NOMO-1 treated with dmso at 0.1 percent for 144 hours (cell line): Measurements from ENCODE around the gene NRDE2.
"Not testable (repeated sequence)": the region's sequence is repeated elsewhere in the genome, so short reads cannot be mapped to it uniquely, and the experiment has no call there.

Source experiments
- DNase-seq: peaks from one replicate; lab custom pipeline; 2025; ENCODE audit not compliant: unreplicated experiment; lab: John Stamatoyannopoulos, UW

The NRDE2 gene

GRCh38 chr14:90274019-90274418 is 57.7 kb downstream of the NRDE2 start:
- DNase-seq = peak; percentile 1

GRCh38 chr14:90273532-90273931 is 58.2 kb downstream of the NRDE2 start:
- DNase-seq = no peak

- DNase-seq = peak; percentile 8
Measured at GRCh38 chr14:90272523-90272922, 59.2 kb downstream of the NRDE2 start.

GRCh38 chr14:90268420-90268819 is 63.3 kb downstream of the NRDE2 start:
- no peak for DNase-seq

GRCh38 chr14:90266441-90267154 is 65.1 kb downstream of the NRDE2 start:
- DNase-seq = no peak

- no peak for DNase-seq
Measured at GRCh38 chr14:90263748-90264449, 67.8 kb downstream of the NRDE2 start.

GRCh38 chr14:90256354-90257131 is 75.2 kb downstream of the NRDE2 start, which contains the start of gene PSMC1:
Gene PSMC1 (plus strand): TSS chr14:90256553. CDS start chr14:90256598, 45 bp downstream.
- DNase-seq = peak; percentile 93

- no peak for DNase-seq
Measured at GRCh38 chr14:90255871-90256270, 75.9 kb downstream of the NRDE2 start.

- DNase-seq = no peak
Measured at GRCh38 chr14:90253826-90254225, 77.9 kb downstream of the NRDE2 start.

- DNase-seq = no peak
Measured at GRCh38 chr14:90248594-90248993, 83.1 kb downstream of the NRDE2 start.

- not testable (repeated sequence) for DNase-seq
Measured at GRCh38 chr14:90247441-90247840, 84.3 kb downstream of the NRDE2 start.

GRCh38 chr14:90246936-90247335 is 84.8 kb downstream of the NRDE2 start:
- DNase-seq = no peak

- DNase-seq = no peak
Measured at GRCh38 chr14:90242444-90242843, 89.3 kb downstream of the NRDE2 start.

- DNase-seq = no peak
Measured at GRCh38 chr14:90239139-90239538, 92.6 kb downstream of the NRDE2 start.

GRCh38 chr14:90235179-90235976 is 96.4 kb downstream of the NRDE2 start:
- DNase-seq = peak; percentile 73

- not testable (repeated sequence) for DNase-seq
Measured at GRCh38 chr14:90229942-90230341, 101.8 kb downstream of the NRDE2 start.

GRCh38 chr14:90228478-90228877 is 103.3 kb downstream of the NRDE2 start:
- DNase-seq = no peak
